ENCODE measurements around the gene CLPSL2.
A peak's percentile ranks its signal among the peaks of the same experiment; 100 is the strongest.
"Not testable (repeated sequence)": the region's sequence is repeated elsewhere in the genome, so short reads cannot be mapped to it uniquely, and the experiment has no call there.

CLPSL2 gene, protein sequence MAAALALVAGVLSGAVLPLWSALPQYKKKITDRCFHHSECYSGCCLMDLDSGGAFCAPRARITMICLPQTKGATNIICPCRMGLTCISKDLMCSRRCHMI
- 0 reads per million in 3 experiments for total RNA-seq

DNA sequence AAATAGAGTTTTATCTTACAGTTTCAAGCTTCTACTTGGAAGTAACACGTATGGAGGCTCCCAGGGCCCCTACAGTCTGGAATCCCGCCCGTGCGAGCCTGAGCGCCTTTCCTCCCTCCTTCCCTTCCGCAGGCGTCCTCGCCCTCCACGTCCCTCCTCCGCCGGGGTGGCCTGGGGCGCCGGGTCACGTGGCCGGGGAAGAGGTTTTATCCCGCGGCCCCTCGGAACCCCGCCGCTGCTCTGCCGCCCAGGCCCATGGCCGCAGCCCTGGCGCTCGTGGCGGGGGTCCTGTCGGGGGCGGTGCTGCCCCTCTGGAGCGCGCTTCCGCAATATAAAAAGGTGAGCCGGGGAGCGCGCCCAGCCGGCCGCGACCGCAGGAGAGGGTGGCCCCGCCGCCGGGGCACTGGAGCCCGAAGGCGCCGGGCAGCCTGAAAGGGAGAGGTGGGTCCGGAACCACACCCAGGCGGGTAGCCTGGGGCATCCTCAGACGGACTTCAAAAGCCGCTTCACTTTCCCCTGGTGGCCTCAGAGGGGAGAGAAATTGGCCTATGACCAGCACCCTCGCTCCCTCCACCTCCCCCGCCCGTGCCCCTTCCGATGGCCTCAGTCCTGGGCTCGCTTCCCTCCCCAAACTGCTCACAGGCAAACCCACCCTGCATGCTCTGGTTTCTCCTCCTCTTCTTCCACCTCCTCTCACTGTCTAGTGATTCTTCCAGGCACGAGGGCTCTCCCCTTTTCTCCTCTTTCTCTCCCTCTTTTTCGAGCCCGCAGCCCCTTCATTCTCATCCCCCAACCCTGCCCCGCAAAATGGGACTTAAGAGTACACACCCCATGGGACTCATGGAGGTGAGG lies at the start of gene CLPSL2:
Gene CLPSL2 (plus strand): TSS at position 235 of the 852 bp plus-strand sequence. CDS start 21 bp downstream, at position 256.
- no peak for DNase-seq

DNA sequence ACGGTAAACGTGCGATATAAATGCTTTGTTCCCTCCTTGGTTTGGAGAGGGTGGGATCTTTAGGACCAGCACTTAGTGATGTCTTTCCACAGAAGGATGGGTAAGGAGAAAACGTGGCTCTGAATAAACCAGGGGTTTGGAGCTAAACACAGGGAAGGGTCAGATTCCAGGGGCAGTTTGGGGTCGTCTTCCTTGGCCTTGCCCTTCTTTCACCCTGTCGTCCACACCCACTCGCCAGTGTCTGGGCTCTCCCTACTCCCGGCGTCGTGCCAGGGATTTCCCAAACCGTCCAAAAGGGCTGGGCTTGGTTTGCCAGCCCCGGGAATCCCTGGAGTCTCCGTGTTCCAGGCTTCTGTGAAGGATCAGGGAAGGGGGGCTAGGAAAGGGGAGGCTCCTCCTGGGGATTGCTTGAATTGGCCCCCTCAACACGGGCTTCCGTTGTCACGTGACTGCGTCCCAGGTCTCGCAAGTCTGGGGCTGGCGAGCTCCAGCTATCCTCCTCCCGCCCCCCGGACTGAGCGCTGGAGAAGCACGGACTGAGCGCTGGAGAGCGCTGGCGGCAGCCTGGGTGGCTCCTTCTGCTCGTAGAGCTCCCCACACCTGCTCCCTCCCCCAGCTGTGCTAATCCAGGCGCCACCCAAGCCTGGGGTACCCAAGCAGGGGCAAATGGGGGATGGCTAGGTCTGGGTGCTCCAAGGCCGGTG lies 49.0 kb upstream of the CLPSL2 start:
- DNase-seq = no peak

DNA sequence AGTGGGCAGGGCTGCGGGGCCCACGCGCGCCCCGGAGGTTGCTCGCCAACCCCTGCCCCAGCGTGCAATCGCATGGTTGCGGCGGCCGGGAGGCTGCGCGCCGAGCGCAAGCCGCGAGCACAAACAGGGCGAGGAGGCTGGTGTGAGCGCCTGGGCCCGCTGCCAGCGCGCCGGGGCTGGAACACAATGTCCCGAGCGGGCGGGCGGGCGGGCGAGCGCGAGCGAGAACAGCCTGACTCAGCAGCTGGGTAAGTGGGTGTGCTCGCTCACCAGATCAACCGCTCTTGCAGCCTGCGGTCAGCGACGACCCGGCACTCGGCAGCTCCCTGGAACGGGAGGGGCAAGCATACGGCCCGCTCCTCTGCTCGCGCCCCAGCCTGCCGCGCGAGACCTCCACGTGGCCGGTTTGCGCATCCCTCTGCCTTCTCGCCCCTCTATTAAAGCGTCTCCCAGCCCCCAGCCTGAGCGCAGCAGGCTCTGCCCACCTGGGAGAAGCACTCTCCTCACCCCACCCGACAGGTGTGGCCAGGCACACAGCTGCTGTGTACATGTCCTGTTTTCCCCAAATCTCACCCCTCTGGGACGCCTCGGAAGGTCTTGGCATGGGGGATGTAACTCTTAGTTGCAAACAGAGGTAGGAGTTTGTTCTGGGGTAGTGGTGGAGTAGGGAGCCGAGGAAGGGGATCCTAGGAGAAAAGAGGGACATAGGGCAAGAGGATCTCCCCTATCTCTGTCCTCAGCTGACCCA lies 48.3 kb upstream of the CLPSL2 start:
- DNase-seq = peak; percentile 90

DNA sequence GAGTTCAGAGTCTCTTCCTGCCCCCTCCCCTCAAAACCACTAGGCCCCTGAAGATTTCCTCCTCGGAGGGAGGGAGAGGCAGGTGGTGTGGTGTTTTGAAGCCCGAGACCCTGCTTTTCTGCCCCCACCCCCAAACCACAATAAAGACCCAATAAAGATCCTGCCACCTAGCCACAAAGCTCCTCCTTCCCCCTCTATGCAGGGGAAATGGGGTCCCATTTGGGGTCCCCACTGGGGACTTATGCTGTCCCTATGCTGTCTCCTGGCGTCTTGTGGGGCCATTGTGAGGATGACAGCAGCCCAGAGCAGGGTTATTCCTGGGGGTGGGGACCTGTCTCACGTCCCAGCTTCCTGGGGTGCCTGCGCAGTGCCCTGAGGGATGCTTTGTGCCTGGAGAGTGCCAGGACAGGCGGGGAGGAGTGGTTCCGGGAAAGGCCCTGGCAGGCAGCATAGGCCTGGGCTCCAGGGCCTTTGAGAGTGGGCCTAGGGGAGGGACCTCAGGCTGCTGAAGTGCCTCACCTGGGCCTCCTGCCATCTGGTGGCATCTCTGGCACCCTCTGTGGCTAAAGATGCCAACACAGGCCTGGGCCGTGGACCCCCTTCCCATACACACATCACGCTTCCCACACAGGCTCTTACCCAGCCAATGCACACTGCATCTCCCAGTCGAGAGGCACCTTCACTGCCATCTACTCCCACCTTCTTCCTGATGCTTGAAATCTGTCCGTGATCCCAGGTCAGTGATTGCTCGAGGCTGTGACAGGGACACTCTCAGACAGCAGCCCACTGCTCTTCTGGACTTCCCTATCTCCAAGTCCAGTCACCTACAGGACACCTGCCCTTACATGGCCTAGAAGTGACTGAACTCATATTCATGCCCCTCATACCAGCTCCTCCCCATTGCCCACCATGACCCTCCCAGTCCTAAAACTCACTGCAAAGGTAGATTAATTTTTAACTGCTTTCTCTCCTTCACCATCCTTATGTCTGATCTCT lies 47.4 kb upstream of the CLPSL2 start:
- peak; percentile 43 for DNase-seq

DNA sequence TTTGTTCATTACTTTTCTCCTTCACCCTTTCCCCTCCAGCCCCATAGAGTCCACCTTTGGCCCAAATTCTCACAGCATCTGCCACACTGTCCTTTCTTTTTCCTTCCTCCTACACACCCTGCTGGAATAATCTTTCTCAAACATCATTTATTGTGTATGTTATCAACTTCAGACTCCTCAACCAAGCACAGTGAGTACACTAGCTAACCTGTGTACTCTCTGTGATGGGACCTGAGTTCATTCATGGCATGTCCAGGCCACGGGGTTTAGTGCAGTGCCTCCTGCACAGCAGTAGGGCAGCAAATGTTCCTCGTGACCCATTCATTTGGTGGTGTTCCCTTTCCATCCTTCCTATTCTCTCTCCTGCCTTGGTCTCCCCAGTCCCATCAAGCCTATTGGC lies 46.7 kb upstream of the CLPSL2 start:
- no peak for DNase-seq

DNA sequence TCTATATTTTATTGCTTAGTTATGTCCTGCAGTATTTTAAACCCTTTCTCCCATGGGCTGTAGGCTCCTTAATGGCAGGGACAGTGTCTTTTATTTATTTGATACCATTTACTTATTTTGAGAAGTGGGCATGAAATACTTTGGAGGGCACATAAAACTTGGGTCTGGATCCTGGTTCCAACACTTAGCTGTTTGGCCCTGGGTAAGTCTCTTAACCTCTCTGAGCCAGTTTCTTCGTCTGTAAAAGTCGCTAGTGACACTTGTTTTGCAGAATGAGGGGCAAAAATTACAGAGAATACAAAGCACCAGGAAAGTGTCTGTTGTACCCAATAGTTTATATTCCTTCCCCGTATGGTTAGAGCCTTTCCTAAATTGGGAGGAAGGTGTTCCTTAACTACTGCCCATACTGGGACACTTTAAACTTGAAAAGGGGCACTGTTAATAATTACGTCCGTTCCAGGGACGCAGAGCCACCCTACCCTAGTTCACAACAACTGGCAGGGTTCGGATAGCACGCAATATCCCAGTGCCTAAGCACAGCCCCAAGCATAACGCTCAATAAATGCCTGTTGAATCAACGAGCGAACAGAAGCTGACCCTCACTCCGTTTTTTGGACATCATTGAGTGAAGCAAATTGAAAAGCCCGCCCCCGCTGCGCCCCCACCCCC lies 45.5 kb upstream of the CLPSL2 start:
- no peak for DNase-seq

DNA sequence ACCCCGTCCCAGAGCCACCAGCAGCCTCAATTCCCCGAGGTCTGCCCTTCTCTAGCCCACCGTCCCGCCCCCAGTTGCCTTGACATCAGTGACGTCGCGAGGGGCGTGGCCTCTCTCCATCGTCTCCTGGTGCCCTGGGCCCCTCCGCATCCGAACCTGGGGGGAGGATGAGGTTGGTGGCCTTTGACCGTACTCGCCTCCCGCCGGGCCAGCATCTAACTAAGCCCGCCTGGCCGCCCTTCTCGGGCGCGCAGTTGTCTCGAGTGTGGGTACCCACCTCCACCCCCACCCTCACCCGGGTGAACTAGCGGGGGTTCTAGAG lies 45.0 kb upstream of the CLPSL2 start:
- DNase-seq = peak; percentile 87

DNA sequence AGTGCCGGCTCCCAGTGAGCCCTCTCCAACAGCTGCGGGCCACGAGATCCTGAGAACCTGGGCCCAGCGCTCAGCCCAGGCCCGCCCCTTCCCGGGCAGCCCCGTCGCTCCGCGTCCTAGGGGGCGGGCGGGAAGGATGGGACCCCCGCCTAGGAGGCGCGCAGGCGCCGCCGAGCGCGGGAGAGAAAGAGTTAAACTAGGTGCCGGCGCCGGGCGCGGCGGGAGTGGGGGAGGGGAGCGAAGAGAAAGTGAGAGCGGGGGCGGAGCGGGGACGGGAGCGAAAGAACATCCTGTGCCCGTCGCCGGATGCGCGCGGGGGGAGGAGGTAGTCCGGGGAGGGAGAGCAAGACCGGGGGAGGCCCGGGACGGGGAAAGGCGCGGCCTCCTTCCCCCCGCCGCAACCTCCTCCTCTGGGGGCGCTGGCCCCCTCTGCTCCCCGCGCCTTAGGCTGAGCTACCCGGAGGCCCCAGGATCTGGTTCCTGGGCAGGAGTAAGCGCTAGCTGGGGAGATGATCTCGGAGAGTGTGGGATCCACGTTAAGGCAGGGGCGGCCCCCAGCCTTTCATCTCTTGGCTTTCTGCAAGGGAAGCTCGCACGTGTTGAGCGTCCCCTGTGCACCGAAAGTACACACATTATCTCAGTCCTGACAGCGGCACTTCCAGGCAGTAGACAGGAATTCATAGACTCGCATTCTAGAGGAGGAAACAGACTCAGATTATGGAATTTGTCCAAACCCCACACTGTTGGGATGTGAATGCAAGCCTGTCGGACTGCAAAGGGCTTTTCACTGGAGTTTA lies 44.5 kb upstream of the CLPSL2 start:
- peak; percentile 90 for DNase-seq

DNA sequence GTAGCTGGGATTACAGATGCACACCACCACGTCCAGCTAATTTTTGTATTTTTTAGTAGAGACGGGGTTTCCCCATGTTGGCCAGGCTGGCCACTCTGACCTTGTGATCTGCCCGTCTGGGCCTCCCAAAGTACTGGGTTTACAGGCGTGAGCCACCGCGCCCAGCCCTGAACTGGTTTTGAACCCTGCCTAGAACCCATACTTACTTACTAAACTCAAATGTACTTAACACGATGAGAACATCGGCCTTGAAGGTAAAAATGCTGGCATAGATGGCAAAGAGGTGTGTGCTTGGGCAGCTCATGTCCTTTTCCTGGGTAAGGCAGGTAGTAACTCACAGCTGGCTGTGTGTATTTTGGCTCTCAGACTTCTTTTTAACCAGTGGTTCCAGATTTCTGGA lies 42.8 kb upstream of the CLPSL2 start:
- no peak for DNase-seq

DNA sequence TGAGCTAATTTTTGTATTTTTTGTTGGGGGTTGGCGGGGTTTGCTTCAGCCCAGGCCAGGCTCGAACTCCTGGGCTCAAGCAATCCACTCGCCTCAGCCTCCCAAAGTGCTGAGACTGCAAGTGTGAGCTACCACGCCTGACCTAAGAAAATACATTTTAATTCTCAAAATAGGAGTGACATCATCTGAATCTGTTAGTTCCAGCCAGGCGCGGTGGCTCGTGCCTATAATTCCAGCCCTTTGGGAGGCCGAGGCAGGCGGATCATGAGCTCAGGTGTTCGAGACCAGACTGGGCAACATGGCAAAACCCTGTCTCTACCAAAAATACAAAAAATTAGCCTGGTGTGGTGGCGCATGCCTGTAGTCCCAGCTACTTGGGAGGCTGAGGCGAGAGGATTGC lies 42.1 kb upstream of the CLPSL2 start:
- not testable (repeated sequence) for DNase-seq

DNA sequence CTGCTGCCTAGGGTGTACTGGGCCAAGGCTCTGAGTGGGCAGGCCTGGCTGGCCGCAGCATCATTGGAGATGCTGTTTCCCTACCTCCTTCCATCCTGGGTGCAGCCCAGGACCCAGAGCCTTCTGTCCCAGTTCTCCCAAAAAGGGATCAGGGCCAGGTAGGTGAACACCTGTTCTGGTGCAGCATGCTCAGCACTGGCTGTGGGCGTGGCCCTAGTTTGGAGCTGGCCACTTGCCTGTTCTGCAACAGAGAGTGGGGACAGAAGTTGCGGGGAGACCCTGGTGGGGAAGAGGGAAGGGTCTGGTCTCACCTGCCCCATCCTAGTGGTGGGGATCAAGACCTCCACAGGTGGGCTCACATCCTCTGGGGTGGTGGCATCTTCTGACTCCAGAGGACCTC lies 40.9 kb upstream of the CLPSL2 start:
- DNase-seq = no peak

DNA sequence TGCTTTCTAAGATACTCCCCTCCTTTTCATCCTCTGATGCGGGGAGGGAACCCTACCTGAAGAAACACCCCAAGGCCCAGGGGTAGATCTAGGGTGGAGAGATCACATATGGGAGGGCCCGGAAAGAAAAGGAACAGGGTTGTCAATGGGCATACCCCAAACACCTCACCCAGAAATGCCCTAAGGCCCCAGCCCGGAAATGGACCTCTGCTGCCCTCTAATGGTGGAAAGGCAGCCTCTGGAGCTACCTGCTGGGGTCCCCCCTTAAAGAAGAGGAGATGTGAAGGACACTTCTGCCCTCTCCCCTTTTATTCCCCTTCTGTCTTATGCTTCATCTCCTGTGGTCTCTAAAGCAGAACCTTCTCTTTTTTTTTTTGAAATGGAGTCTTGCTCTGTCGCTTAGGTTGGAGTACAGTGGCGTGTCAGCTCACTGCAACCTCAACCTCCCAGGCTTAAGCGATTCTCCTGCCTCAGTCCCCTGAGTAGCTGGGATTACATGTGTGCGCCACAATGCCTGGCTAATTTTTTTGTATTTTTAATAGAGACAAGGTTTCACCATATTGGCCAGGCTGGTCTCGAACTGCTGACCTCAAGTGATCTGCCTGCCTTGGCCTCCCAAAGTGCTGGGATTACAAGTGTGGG lies 40.0 kb upstream of the CLPSL2 start:
- peak; percentile 74 for DNase-seq

DNA sequence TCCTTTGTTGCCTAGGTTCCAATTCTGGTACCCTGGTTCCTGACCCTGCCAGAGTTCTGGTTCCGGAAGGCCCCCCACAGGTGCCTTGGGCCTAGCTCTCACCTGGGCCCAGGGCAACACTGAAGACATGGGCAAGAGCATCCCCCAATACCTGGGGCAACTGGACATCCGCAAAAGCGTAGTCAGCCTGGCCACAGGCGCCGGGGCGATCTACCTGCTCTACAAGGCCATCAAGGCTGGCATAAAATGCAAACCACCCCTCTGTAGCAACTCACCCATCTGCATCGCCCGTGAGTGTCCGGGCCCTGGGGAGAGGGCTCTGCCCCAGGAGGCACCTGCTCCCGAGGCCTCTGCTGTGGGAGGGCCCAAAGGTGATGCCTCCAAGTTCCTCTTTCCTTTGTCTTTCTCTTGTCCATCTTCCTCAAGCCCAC lies 39.4 kb upstream of the CLPSL2 start, which contains the start of gene ARMC12:
Gene ARMC12 (plus strand): TSS at position 51 of the 431 bp plus-strand sequence. CDS start 77 bp downstream, at position 128.
- DNase-seq = no peak

DNA sequence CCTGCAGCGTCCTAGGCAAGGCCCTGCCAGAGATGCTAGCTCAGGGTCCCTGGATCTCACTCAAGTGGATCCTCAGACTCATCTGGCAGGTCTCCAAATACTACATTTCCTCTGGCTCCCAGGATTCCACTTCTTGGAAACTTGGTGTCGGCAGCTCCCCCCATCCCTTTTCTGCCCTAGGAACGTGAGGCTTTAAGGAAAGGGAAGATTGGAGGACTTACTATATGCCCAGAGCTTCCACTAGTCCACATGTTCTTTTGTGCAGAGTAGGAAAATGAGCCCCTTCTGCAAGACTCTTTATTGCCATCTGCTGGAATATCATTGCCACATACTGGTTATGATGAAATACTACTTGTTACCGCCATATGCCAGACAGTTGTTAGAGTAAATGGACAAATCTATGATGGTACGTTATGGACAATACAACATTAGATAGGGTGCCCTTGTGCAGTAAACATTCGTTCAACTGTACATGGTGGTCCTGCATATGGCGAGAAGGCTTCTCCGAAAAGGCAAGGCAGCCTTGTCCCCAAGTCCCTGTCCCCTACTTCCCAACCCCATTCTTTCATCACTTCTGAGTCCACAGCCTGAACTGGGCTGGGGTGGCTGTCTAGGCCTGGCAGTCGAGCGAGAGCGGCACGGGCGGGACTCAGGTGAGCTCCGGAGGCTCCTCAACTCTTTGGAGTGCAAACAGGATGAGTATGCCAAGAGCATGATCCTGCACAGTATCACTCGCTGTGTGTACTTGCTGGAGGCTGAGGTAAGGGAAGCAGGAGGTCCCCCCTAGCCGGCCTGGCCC lies 38.8 kb upstream of the CLPSL2 start:
- DNase-seq = peak; percentile 69

DNA sequence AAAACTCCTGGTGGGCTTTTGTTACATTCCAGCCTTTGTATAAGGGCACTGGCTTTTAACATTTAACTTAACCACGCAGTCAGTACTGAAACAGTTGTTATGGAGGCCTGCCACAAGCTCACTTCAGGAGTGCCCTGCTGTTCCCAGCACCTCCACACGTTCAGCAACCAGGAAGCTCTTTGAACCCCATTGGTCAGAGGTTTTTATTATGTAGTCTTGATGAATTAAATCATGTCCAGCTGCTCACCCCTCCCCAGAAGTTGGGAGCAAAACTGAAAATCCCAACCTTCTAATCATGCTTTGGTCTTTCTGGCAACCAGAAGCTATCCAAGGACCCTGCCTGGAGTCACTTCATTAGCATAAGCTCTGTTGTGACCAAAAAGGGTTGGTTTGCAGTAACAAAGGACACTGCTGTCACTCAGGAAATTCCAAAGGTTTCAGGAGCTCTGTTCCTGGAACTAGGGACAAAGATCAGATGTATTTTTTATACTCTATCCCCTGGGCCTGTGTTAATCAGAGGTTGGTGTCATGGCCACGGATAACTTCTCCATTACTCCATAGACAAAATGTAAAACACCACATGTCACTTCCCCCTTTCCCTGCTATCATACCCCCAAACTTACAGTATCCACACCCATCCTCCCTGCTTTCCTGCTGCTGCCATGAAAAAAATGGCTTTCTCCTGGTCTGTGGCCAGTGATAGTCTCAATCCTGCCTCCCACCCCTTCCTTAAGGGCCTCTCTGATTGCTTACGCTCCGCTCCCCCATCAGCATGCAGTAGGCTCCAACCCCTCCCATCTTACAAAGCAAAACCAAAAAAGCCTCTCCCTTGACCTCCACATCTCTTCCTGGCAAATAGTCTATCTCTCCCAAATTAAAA lies 36.5 kb upstream of the CLPSL2 start:
- DNase-seq = no peak

DNA sequence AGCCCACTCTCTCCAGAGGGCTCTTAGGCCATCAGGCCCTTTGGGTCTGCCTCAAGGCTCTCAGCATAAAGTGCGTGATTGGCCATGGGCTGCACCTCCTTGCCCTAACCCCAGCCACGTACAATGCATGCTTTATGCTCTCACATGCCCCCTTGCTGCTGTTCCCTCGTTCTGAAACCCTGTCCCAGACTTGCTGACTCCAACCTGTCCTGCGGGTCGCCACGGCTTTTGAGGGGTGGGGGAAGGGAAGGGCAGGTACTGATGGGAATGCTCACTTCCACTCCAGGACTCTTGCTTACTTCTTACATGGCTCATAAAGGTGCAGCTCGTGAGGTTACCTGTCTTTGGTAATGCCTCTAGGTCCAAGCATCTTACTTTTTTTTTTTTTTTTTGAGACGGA lies 33.6 kb upstream of the CLPSL2 start:
- DNase-seq = no peak

DNA sequence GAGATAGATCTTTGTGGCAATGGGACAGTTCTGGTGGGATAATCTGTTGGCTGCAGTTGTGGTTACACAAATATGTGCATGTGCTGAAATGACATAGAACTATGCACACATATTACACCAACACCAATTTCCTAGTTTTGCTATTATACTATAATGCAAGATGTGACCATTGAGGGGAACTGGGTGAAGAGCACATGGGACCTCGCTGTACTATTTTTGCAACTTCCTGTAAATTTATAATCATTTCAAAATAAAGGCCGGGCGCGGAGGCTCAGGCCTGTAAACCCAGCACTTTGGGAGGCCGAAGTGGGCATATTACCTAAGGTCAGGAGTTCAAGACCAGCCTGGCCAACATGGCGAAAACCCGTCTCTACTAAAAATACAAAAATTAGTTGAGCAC lies 30.9 kb upstream of the CLPSL2 start:
- DNase-seq = no peak

DNA sequence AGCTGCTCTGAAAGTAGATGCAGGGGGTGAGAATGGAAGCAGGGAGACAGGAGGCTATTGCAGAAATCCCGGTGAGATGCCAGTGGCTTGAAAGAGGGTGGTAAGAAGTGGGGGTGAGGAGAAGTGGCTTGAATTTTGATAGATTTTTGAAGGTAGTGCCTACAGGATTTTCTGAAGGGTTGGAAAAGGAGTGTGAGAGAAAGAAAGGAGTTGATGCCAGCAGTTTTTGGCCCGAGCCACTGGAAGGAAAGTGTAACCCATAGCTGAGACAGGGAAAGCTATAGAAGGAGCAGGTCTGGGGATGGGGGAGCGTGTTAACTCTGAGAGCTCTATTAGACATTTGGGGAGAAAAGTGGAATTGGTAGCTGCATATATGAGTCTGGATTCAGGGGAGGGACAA lies 29.9 kb upstream of the CLPSL2 start:
- no peak for DNase-seq

All from central memory CD4-positive, alpha-beta T cell (primary cell).